Suppressor macrophage treated with lipopolysaccharide for 4 hours (primary cell): ENCODE measurements around the gene CCDC194.

Source experiments
- DNase-seq: peaks from one replicate; pipeline ENCODE4 v3.0.0-alpha.2; 2020

The CCDC194 gene

GRCh38 chr19:17393914-17394313 lies at the start of gene CCDC194:
TSS of gene CCDC194 (minus strand) at chr19:17394196. CDS start at chr19:17394158, 38 bp downstream.
- no peak for DNase-seq

DNA sequence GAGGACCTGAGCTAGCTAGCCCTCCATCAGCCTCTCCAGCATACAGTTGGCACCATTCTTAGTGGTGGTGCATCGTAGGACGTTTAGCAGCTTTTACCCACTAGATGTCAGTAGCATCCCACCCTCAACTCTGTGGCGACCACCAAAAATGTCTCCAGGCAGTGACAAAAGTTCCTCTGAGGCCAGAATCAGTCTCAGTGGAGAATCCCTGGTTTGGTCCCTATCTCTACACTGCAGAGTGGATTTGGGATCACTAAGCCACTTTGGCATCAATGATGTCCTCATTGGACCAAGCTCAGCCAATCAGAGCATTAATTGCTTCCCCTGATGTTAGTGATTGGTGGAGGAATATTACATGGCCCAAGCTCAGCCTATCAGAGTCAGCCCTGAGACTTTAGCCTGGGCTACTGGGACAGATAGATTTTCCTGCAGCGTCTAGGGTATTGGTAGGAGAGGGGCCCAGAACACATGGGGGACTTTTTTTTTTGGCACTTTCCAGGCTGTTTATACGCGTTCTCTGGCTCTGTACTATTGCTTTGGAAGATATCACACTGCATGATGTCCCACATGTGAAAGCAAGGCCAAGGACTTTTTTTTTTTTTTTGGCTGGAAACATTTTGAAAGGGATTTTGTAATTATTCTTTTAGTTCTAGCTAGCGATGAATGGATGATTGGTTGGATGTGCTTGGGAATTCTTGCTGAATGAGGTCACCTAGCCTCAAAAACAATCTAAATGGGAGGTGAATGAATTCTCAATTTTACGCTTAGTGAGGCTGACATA lies 47.4 kb upstream of the CCDC194 start:
- no peak for DNase-seq

DNA sequence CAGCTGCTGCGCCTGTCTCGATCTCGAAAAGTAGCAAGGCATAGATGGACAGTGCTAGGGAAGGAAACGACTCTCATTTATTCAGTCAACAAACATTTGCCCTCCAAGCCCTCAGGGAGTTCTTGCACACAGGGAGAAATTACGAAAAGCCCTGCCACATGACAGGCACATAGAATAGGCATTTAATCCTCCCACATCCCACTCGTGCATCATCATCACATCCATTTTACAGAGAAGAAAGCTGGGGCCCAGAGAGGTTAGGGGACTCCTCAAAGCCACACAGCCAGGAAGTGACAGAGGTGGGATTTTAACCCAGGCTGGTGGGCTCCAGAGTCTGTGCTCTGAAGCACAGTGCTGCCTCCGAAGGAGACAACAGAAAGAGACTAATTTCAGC lies 42.9 kb upstream of the CCDC194 start:
- no peak for DNase-seq

GRCh38 chr19:17436094-17436873 lies 42.3 kb upstream of the CCDC194 start:
- no peak for DNase-seq

DNA sequence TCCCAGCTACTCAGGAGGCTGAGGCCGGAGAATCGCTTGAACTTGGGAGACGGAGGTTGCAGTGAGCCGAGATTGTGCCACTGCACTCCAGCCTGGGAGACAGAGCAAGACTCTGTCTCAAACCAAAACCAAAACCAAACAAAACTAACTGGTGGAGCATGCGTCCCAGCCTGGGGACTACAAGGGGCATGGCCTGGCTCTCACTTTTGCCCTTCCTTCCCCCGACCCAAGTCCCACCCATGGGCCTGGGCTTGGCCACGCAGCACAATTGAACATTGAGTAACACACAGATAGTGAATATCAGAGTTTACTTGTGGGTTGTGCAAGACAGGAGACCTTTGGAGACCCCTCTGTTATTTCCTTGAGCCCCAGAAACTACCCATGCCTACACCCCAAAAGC lies 41.2 kb upstream of the CCDC194 start:
- DNase-seq: no peak

DNA sequence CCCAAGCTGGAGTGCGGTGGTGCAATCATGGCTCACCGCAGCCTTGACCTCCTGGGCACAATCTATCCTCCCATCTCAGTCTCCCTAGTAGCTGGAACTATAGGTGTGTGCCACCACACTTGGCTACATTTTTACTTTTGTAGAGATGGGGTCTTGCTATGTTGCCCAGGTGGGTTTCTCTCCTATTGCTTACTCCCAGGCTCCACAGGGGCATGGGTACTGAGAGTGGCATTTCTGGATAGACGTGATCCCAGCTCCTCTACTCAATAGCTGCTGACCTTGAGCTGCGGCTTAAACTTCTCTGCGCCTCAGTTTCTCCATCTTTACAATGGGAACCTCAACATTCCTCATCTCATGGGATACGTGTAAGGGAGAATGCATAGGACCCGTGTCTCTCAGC lies 37.4 kb upstream of the CCDC194 start:
- DNase-seq: no peak

DNA sequence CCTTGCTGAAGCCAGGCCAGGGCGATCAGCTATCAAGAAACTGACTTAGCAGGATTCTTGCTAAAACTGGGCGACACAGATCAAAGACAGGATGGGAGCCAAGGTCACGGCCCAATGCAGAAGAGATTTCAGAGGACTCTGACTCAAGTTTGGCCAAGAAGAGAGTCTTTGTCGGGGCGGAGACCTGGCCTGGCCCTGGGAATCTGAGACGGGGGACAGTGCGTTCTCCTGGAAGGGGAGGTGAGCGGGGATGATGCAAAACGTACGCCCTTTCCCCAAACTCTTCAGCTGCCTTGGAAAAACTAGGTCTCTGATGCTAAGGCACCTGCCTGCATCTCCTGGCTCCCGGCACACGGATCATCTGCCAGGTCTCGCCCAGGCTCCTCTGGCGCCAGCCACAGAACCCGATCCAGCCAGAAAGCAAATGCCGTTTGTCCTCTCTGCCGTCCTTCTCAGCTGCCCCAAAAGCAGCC lies 35.7 kb upstream of the CCDC194 start:
- no peak for DNase-seq

DNA sequence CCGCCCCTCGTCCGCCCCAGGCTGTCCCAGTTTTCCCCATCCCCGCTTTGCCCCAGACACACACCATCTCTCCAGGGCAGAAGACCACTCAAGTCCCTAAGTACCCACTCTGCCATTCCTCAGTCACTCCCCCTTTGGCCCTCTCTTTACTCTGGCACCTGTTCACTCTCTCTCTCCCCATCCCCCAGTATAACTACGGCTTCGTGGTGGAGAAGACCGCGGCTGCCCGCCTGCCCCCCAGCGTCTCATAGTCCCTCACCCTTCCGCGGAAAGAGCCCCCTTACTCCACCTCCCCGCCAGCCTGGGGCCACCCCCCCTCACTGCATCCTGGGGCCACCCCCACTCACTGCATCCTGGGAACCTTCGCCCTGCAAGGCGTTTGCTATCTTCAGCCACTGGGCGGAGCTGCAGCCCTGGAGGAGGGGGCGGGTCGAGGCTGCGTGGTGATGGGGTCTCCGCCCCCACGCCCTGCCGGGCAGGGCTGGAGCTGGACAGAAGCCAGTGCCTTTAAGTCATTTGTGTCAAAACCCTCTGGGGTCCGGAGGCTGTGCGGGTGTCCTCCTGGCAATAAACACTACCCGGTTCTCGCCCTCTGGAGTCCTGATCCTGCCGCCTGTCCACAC lies 30.9 kb upstream of the CCDC194 start:
- no peak for DNase-seq

GRCh38 chr19:17423429-17424208 lies 29.6 kb upstream of the CCDC194 start:
- DNase-seq: no peak

DNA sequence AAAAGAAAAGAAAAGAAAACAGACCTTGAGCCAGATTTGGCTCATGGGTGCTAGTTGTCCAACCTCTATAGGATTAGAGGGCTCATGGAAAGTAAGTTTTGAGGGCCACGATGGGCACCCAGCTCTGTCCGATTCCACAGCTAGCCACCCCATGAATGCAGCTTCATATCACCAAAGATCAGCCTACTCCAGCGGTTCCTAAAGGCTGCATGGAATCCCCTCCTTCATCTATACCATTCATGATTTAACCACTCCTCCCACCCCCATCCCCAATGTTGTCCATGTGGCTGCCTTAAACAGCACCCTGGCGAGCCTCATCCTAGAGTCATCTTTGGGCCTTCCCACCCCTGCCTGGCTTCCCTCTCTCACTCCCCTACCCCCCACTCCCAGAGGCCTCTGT lies 27.9 kb upstream of the CCDC194 start:
- no peak for DNase-seq

- peak; percentile 55 for DNase-seq
Observed at GRCh38 chr19:17420475-17420924, 26.5 kb upstream of the CCDC194 start.

DNA sequence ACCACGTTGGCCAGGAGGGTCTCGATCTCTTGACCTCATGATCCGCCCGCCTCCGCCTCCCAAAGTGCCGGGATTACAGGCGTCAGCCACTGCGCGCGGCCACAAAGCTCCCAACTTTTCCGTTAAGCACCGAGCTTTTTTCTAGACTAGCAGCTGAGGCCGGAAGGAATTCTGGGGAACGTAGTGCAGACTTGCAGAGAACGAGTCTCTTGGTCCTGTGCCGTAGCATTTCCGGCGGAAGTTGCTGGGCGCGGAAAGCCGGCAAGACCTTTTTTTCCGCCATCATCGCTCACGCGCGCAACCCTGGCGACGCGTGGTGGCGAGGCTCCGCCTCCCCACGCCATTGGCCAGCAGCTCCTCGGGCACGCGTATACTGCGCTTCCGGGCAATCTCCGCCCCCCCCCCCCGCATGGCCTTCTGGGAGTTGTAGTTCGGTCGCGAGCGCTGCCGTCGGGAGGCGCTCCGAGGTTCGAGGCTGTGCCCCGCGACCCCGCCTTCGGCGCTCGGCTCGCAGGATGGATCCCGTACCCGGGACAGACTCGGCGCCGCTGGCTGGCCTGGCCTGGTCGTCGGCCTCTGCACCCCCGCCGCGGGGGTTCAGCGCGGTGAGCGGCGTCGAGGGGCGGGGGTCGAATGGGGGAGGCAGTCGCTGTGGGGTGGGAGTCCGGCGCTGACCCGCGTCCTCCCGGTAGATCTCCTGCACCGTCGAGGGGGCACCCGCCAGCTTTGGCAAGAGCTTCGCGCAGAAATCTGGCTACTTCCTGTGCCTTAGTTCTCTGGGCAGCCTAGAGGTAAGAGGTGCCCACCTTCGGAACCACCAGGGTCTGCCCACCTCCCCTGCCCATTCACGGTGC lies 25.9 kb upstream of the CCDC194 start, which contains the start of gene MVB12A:
MVB12A (plus strand) TSS at position 427 of the 854 bp plus-strand sequence; CDS start at position 516, 89 bp downstream.
- peak; percentile 99 for DNase-seq

DNA sequence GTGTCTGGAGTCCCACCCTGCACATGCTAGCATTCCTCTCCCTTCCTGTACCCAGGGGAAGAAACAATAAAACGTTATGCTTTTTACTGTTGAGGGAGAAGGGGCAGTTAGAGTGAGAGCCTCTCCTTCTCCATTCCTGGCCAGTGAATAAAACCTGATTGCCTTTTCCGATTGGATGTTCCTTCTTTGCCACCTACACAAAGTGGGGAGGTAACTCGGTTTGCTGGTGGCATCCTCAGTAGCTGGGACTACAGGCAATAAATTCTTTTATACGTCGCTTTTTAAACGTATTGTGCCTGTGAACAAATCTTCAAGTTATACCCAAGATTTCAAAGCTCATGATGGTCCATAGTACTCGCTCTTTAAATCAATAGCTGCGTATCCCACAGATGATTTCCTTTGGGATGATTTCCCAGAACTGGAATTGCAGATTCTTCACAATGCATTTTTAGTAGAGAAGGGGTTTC lies 25.2 kb upstream of the CCDC194 start:
- DNase-seq: peak; percentile 2

DNA sequence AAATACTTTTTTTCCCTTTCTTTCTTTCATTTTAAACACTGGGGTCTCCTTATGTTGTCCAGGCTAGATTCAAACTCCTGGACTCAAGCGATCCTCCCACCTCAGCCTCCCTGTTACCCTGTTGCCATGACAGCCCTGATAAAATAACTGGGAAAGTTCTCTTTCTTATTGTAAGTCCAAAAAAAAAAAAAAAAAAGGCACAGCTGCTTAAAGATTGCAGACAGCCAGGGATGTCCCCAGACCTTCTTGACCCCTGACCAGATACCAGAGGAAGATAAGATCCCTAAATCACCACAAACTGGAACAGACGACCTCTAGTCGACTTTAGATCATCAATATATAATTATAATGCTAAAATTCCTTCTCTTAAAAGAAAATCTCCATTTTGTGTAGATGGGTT lies 24.7 kb upstream of the CCDC194 start:
- DNase-seq: no peak

GRCh38 chr19:17415121-17415520 lies 21.1 kb upstream of the CCDC194 start:
- no peak for DNase-seq

DNA sequence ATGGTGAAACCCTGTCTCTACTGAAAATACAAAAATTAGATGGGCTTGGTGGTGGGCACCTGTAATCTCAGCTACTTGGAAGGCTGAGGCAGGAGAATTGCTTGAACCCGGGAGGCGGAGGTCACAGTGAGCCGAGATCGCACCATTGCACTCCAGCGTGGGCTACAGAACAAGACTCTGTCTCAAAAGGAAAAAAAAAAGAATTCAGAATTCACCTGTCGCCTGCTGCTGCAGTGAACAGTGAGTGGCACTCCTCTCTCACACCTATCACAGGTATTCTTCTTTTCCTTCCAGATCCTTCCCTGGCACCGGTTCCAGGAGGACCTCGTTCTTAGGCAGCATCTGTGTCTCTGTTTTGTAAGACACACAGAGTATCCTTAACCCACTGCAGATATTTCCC lies 20.1 kb upstream of the CCDC194 start:
- no peak for DNase-seq

GRCh38 chr19:17411801-17412200 lies 17.8 kb upstream of the CCDC194 start:
- no peak for DNase-seq

GRCh38 chr19:17409990-17410389 lies 16.0 kb upstream of the CCDC194 start:
- DNase-seq: no peak

- DNase-seq: no peak
Observed at GRCh38 chr19:17406887-17407196, 12.8 kb upstream of the CCDC194 start.

DNA sequence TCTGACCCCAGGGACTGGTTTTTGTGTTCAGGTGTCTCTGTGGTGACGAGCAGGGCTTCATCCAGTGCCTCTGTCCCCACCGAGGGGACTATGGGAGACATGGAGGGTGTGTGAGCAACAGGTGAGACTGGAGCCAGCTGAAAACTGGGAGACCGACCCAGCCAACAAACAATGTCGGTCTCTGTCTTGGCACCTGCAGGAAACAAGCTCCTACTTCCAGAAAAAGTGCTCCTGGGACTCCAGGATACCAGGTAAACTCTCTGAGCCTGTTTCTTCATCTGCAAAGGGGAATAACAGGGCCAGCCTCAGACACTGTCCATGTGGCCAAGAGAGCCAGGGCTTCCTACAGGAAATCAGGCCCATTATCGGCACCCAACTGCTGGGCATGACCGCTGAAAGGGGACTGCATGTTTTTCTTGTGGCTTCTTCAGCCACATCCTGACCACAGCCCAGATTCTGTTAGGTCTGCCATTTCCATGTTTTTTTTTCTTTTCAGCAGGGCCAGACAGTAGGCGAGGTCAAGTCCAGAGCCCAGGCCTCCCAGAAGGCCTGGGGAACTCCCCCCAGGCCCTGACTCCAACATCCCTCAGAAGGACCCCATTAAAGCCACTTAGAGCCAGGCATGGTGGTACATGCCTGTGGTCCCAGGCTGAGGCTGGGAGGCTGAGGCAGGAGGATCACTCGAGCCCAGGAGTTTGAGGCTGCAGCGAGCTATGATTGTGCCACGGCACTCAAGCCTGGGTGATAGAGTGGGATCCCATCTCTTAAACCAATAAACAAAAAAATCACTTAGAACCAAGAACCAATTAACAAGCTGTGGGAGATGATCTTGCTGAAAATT lies 12.3 kb upstream of the CCDC194 start:
- DNase-seq: peak; percentile 50
